HCT116 (cell line): ENCODE measurements around the gene AOAH. TPM values are rescaled to one million over a fixed set of nuclear protein-coding genes. Genes with fewer than 3 reads are reported as not detected.

ENCODE experiments used
- ATAC-seq: fragments of 200-7000 bp; cut with Tn5 transposase; 2 replicates; pipeline ENCODE4 v1.9.1; 2020; ENCODE audit warnings: mild to moderate bottlenecking, moderate library complexity
- BruUV-seq: library from RNA; stranded (reverse); fragments of 400-500 nt; replicated peaks from 2 replicates; lab custom pipeline; 2021; lab: Mats Ljungman, UMichigan
- CTCF ChIA-PET: fragments of 300-600 bp; sonication (Branson Sonifier 250); formaldehyde crosslinking; loops from one replicate; lab custom pipeline; 2021; ENCODE audit warnings: antibody characterized with exemption; lab: Charles Lee
- POLR2A ChIA-PET: fragments of 300-600, 350-600 bp; sonication (Branson Sonifier 250); formaldehyde crosslinking; loops from one replicate; lab custom pipeline; 2021; ENCODE audit warnings: antibody characterized with exemption; lab: Charles Lee
- RAD21 ChIA-PET, 2 experiments: fragments of 300-600 bp; sonication (Branson Sonifier 250); formaldehyde crosslinking; loops; one replicate each; lab custom pipeline; 2023; ENCODE audit warnings: low total read pairs in 2 of 2; ENCODE audit not compliant: uncharacterized antibody in 2 of 2, unreplicated experiment in 2 of 2, low non-redundant PET in 1 of 2; lab: Charles Lee
- DNase-seq: peaks from one replicate; pipeline ENCODE4 v3.0.0-alpha.2; 2010; ENCODE audit warnings: low read depth, low spot score
- H2AFZ ChIP-seq: fragments of 200-600 bp; shearing (Covaris generic), sonication (generic); 2 replicates; pipeline ENCODE4 v1.6.1; 2017; ENCODE audit warnings: low read depth, mixed run types, mixed read lengths, antibody characterized with exemption, low read length; ENCODE audit not compliant: poor library complexity, severe bottlenecking
- H3K27ac ChIP-seq: 2 replicates; pipeline ENCODE4 v1.5.1; 2012; ENCODE audit warnings: low read depth, low read length
- H3K27me3 ChIP-seq: fragments of 200-600 bp; sonication (generic); 2 replicates; pipeline ENCODE4 v1.6.1; 2016; ENCODE audit warnings: mixed run types, low read length, mixed read lengths; ENCODE audit not compliant: insufficient read depth
- H3K36me3 ChIP-seq, 2 experiments: fragments of 200-500 bp in 1 of 2; fragments of 200-600 bp in 1 of 2; sonication (Bioruptor generic) in 1 of 2; sonication (generic) in 1 of 2; 2 replicates each; pipeline versions ENCODE4 v1.5.1 to v1.6.1; 2014 to 2016; ENCODE audit warnings: low read length in 2 of 2, inconsistent platforms in 1 of 2, mixed read lengths in 1 of 2, mixed run types in 1 of 2; ENCODE audit not compliant: insufficient read depth in 2 of 2, control insufficient read depth in 1 of 2
- H3K4me1 ChIP-seq, 2 experiments: fragments of 200-600 bp in 1 of 2; sonication (generic) in 1 of 2; 2 replicates each; pipeline versions ENCODE4 v1.5.1 to v1.6.1; 2012 to 2017; ENCODE audit warnings: low read length in 2 of 2, inconsistent platforms in 1 of 2, mild to moderate bottlenecking in 1 of 2, mixed read lengths in 1 of 2, mixed run types in 1 of 2, moderate library complexity in 1 of 2; ENCODE audit not compliant: insufficient read depth in 2 of 2, control insufficient read depth in 1 of 2
- H3K4me2 ChIP-seq: fragments of 200-600 bp; sonication (generic); 2 replicates; pipeline ENCODE4 v1.6.1; 2017; ENCODE audit warnings: mixed run types, low read length, mixed read lengths
- H3K4me3 ChIP-seq, 2 experiments: fragments of 200-600 bp in 1 of 2; sonication (generic) in 1 of 2; replicated peaks in 1 of 2; 2 replicates each; pipeline ENCODE4 v1.5.1; 2011 to 2016; ENCODE audit warnings: low read length in 2 of 2, control low read depth in 1 of 2, low read depth in 1 of 2, mild to moderate bottlenecking in 1 of 2, mixed read lengths in 1 of 2, mixed run types in 1 of 2
- H3K79me2 ChIP-seq: fragments of 200-600 bp; sonication (generic); 2 replicates; pipeline ENCODE4 v1.6.1; 2017; ENCODE audit warnings: mild to moderate bottlenecking, mixed run types, low read length, moderate library complexity, mixed read lengths; ENCODE audit not compliant: insufficient read depth
- H3K9ac ChIP-seq: fragments of 200-600 bp; sonication (generic); 2 replicates; pipeline ENCODE4 v1.6.1; 2016; ENCODE audit warnings: low read length, mixed read lengths
- H3K9me2 ChIP-seq: fragments of 200-600 bp; sonication (generic), shearing (Covaris generic); 2 replicates; pipeline ENCODE4 v1.6.1; 2017; ENCODE audit warnings: mixed run types, mild to moderate bottlenecking, moderate library complexity; ENCODE audit not compliant: insufficient read depth
- H3K9me3 ChIP-seq, 2 experiments: fragments of 200-500 bp in 1 of 2; fragments of 200-600 bp in 1 of 2; sonication (Bioruptor generic) in 1 of 2; sonication (generic) in 1 of 2; 2 replicates each; pipeline ENCODE4 v1.6.1; 2014 to 2017; ENCODE audit warnings: low read length in 2 of 2, mixed read lengths in 2 of 2, inconsistent platforms in 1 of 2, low read depth in 1 of 2, mild to moderate bottlenecking in 1 of 2, mixed run types in 1 of 2, moderate library complexity in 1 of 2; ENCODE audit not compliant: control insufficient read depth in 1 of 2, insufficient read depth in 1 of 2
- H4K20me1 ChIP-seq: fragments of 200-600 bp; sonication (generic), shearing (Covaris generic); 2 replicates; pipeline ENCODE4 v1.6.1; 2017; ENCODE audit warnings: mixed run types, mild to moderate bottlenecking, moderate library complexity; ENCODE audit not compliant: insufficient read depth
- CEBPB ChIP-seq: IDR thresholded peaks from 2 replicates; pipeline ENCODE4 v1.6.1; 2012; ENCODE audit warnings: low read depth
- CTCF ChIP-seq, 3 experiments: fragments of 200-600 bp in 1 of 3; sonication (generic) in 1 of 3; IDR thresholded peaks in 2 of 3; conservative IDR thresholded peaks in 1 of 3; 2 replicates each; pipeline ENCODE4 v1.5.1; 2012 to 2017; ENCODE audit warnings: low read depth in 2 of 3, low read length in 2 of 3, antibody characterized with exemption in 1 of 3, borderline replicate concordance in 1 of 3, control low read depth in 1 of 3, mild to moderate bottlenecking in 1 of 3, mixed read lengths in 1 of 3, mixed run types in 1 of 3, moderate library complexity in 1 of 3; ENCODE audit not compliant: insufficient read depth in 1 of 3
- EGR1 ChIP-seq: IDR thresholded peaks from 2 replicates; pipeline ENCODE4 v1.6.1; 2012; ENCODE audit warnings: low read depth
- ELF1 ChIP-seq: IDR thresholded peaks from 2 replicates; pipeline ENCODE4 v1.6.1; 2012; ENCODE audit warnings: low read depth, borderline replicate concordance
- EZH2 ChIP-seq: fragments of 200-600 bp; sonication (generic); IDR thresholded peaks from 2 replicates; pipeline ENCODE4 v1.6.1; 2017; ENCODE audit warnings: antibody characterized with exemption, mixed run types
- EZH2phosphoT487 ChIP-seq: fragments of 200-600 bp; IDR thresholded peaks from 2 replicates; pipeline ENCODE4 v1.6.1; 2018; ENCODE audit warnings: antibody characterized with exemption, borderline replicate concordance
- FOSL1 ChIP-seq: IDR thresholded peaks from 2 replicates; pipeline ENCODE4 v1.6.1; 2012; ENCODE audit warnings: low read depth
- POLR2AphosphoS5 ChIP-seq: IDR thresholded peaks from 2 replicates; pipeline ENCODE4 v1.6.1; 2011; ENCODE audit warnings: mild to moderate bottlenecking, low read depth, low read length, moderate library complexity
- SIN3A ChIP-seq: IDR thresholded peaks from 2 replicates; pipeline ENCODE4 v1.6.1; 2012; ENCODE audit warnings: low read depth
- TCF7L2 ChIP-seq: IDR thresholded peaks from 2 replicates; pipeline ENCODE4 v1.7.0; 2011; ENCODE audit warnings: borderline replicate concordance, inconsistent platforms; ENCODE audit not compliant: insufficient read depth, insufficient read length; ENCODE audit errors: extremely low read depth
- YY1 ChIP-seq: IDR thresholded peaks from 2 replicates; pipeline ENCODE4 v1.6.1; 2011; ENCODE audit warnings: low read length, low read depth, moderate library complexity, mild to moderate bottlenecking; ENCODE audit not compliant: insufficient replicate concordance; ENCODE audit errors: extremely low read depth
- ZFX ChIP-seq: fragments of 450-650 bp; IDR thresholded peaks from 2 replicates; pipeline ENCODE4 v1.6.1; 2017
- intact Hi-C: fragments of 100-400 bp; cut with micrococcal nuclease; formaldehyde crosslinking; loops from 2 replicates; pipeline ENCODE4 v1.10.0; 2022
- total RNA-seq: library from RNA; stranded (reverse); gene quantifications from one replicate; pipeline ENCODE4 v1.2.1, GENCODE V29; 2021; ENCODE audit not compliant: unreplicated experiment
- TF ChIP-seq, protein P1 (sequence below): IDR thresholded peaks from 2 replicates; pipeline ENCODE4 v1.6.1; 2012; ENCODE audit warnings: low read depth
- TF ChIP-seq, protein P2 (sequence below): IDR thresholded peaks from 2 replicates; pipeline ENCODE4 v1.6.1; 2012

AOAH gene
- total RNA-seq, 1 experiment from 2014 or later = 1.1 TPM

DNA sequence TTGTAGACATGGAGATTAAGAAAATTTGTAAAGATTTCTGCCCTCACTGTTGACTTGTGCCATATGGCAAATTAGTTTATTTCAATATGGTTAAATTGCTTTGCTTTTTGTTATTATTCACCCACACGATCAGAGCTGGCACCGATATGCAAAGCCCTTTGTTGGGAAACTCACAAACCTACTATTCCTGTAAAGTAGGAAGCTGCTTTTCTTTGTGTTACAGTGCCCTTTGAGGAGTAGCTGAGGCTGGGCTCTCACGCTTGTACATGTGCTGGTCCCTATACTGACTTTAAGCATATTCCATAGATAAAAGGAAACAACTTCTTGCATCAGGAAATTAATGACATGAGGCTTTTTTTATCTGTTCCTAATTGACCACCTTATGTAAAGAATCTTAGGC lies 17.6 kb upstream of the AOAH start:
- no TSS peak for BruUV-seq
- Histone ChIP-seq H3K27ac (no peak overlapping the region), H3K27me3 (no peaks in the 10 kb centered on the region; the same call in 1 of the 2 replicates), H3K9me3 (no peaks in the 10 kb centered on the region), H3K9ac (no peak overlapping the region), H4K20me1 (no peaks in the 10 kb centered on the region), H2AFZ (no peak overlapping the region), H3K4me2 (no peak overlapping the region), H3K4me1 (no peaks in the 10 kb centered on the region), H3K4me3 (no peak overlapping the region), H3K9me2 (no peaks in the 10 kb centered on the region), H3K36me3 (no peaks in the 10 kb centered on the region), H3K79me2 (no peaks in the 10 kb centered on the region)
- TF ChIP-seq, protein P1, sequence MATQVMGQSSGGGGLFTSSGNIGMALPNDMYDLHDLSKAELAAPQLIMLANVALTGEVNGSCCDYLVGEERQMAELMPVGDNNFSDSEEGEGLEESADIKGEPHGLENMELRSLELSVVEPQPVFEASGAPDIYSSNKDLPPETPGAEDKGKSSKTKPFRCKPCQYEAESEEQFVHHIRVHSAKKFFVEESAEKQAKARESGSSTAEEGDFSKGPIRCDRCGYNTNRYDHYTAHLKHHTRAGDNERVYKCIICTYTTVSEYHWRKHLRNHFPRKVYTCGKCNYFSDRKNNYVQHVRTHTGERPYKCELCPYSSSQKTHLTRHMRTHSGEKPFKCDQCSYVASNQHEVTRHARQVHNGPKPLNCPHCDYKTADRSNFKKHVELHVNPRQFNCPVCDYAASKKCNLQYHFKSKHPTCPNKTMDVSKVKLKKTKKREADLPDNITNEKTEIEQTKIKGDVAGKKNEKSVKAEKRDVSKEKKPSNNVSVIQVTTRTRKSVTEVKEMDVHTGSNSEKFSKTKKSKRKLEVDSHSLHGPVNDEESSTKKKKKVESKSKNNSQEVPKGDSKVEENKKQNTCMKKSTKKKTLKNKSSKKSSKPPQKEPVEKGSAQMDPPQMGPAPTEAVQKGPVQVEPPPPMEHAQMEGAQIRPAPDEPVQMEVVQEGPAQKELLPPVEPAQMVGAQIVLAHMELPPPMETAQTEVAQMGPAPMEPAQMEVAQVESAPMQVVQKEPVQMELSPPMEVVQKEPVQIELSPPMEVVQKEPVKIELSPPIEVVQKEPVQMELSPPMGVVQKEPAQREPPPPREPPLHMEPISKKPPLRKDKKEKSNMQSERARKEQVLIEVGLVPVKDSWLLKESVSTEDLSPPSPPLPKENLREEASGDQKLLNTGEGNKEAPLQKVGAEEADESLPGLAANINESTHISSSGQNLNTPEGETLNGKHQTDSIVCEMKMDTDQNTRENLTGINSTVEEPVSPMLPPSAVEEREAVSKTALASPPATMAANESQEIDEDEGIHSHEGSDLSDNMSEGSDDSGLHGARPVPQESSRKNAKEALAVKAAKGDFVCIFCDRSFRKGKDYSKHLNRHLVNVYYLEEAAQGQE = no peak
- TF ChIP-seq EZH2phosphoT487 (no peak), FOSL1 (no peak), YY1 (no peak), ELF1 (no peak), EZH2 (no peak), POLR2AphosphoS5 (no peak), CTCF (IDR thresholded peaks at IDR 0.05 in 2 of 3, conservative IDR thresholded peaks at IDR 0.05 in 1 of 3; ENCODE audit: borderline replicate concordance in 1 of 3, insufficient read depth in 1 of 3, low read depth in 2 of 3, low read length in 2 of 3) (no peak), ZFX (no peak), SIN3A (no peak), TCF7L2 (no peak), CEBPB (no peak), EGR1 (no peak)
- TF ChIP-seq, protein P2, sequence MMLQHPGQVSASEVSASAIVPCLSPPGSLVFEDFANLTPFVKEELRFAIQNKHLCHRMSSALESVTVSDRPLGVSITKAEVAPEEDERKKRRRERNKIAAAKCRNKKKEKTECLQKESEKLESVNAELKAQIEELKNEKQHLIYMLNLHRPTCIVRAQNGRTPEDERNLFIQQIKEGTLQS = no peak
- no peak for DNase-seq
- no peak for ATAC-seq
- ChIA-PET CTCF (no interaction called here), RAD21 (interaction anchor here in 1 of 2 experiments (0.7 kb wide), 1 partner anchor 118 kb away, joined by 6 read pairs; no protein-coding TSS in a partner anchor), POLR2A (no interaction called here)
- intact Hi-C loops = no loop called here
